ENCODE measurements around the gene VPS16.

Gene VPS16

DNA sequence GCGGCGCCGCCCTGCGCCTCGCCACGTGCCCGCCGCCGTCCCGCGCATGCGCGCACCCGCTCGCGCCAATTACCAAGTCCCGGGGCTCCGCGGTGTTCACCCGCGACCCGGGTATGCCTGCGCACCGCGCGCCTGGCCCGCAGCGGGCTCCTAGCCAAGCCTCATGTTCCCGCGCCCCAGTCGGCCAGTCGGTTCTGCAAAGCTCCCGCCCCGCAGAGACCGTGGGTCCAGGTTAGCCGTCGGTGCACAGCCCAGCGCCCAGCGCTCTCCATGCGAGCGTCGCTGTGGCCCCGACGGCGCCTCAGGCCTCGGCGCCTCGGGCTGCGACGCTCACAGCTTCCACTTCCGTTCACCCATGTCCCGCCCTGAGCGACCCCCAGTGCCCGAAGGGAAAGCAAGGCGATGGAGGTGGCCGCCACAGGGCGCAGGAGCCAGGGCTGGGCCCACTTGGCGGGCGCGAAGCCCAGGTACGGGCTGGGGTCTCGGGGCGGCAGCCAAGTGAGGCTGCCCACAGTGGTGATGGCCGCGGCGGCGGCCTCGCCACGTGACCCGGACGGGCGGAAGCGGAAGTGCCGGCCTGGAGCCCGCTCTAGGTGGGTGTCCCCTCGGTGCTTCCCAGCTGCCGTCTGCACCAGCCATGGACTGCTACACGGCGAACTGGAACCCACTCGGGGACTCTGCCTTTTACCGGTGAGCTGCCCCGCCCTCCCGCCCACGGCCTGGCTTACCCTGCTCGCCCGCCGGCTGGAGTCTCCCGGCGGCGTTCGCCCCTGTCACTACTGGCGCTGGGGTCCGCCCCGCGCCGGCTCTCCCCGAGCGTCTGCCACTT is at the start of gene VPS16, which contains the start of gene PCED1A:
Gene VPS16, plus strand, starts transcription at position 608 of the 829 bp plus-strand sequence. Its CDS starts 30 bp downstream, at position 638.
Gene PCED1A, minus strand, starts transcription at position 518 of the 829 bp plus-strand sequence. CDS start 743 bp downstream, outside the sequence.
- DNase-seq: peak; percentile 88 to 90

DNA sequence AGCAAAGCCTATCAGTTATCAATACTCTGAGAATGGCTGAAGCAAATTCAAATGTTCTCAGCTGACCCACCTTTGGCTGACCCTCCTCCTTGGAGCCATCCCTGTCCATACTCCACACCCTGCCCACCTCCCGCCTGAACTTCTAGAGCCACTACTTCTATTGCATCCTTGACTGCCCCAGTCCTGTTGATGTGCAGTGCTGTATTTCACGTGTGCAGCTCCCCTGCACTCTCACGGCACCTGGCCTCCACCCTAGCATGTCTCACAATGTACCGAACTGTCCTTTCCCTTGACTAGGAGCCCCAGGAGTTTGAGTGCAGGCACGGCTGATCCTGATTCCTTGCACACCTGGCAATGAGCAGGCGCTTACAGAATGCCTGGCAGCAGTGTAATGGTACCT is 47.1 kb upstream of the VPS16 start:
- DNase-seq: no peak

DNA sequence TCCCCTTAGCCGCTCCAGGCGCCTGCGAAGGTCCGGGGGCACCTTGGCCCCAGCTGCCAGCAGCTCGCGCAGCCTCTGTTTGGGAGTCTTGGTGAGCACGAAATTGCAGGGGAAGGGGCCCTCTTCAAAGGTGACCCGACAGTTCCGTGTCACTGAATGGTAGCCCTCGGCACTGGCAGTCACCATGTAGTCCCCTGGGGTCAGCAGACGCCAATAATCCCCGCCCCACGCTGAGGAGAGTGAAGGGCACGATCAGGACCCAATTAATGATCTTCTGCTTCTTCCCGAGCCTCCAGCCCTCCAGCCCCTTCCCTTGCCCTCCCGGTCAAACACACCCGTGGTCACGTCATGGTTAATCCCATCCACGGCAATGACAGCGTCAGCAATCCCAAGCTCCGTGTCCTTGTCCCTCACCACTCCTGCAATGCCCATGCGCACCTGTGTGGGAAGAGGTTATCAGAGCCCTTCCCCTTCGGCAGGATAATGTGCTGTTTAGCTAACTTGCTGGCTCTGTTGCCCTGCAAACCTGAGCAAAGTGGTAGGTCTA is 46.3 kb upstream of the VPS16 start:
- no peak for DNase-seq

DNA sequence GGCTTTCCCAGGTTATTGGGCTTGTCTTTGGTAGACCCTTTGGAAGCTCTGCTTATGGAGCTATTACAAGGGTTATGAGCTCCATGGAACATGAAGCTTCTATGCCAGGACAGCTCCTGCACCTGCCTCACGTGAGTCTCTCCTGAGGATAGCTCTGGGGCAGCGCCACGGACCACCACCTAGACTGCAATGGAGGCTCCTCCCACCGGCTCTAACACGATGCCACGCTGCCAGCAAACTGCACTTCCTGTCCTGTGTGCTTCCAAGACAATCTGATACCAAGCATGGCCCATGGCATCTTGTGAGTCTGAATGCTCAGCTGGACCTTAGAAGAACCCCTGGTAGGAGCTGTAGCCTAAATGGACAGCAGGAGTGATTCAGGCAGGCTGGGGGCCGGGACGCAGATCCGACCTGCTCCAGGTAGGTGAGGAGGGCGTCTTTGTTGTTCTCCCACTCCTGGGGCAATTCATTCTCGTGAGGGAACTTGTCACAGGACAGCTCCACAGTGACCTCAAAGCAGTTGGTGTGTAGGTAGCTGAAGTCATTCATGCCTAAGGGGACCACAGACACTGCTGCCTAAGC is 45.6 kb upstream of the VPS16 start:
- DNase-seq: no peak

DNA sequence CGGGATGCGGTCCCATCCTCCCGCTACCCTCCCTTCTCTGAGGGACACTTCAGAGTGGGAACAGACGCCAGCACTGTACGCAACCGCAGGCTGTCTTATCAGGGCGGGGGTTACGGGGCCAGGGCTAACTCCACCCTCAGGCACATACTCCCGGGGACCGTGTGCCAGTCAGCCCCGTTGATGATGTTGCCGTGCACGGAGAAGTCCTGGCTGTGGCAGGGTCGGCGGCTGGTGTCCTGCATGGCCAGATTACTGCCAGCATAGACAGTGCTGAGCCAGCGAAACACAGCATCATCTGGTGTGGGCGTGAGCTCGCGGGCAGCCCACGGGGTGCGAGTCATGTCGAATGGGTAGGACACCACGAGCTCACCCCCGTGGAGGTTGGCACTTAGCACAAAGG is 45.1 kb upstream of the VPS16 start:
- no peak for DNase-seq

DNA sequence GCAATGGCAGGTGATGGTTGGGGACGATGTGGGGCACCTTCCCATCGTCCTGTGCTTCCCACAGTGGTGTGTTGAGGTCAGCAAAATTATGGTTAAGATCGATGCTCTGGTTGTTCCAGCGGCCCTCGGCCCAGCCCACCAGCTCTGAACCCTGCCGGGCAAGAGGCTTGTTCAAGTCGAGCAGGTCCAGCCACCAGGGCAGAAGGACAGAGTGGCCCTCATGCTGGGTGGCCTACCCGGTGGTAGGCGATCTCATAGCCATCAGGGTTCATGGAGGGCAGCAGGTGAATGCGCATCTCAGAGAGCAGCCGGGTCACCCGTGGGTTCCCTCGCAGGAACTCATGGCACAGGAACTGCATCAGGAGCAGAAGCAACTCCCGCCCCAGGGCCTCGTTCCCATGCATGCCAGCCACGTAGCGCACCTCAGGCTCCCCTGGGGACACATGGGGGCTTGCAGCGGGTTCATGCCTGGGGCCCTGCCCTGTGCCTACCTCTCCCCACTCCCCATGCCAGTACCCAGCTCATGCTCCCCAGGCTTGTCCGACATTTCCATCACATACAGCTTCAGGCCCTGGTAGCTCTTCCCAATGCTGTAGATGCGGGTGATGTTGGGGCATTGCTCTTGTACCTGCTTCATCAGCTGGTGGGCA is 44.4 kb upstream of the VPS16 start:
- DNase-seq: no peak

DNA sequence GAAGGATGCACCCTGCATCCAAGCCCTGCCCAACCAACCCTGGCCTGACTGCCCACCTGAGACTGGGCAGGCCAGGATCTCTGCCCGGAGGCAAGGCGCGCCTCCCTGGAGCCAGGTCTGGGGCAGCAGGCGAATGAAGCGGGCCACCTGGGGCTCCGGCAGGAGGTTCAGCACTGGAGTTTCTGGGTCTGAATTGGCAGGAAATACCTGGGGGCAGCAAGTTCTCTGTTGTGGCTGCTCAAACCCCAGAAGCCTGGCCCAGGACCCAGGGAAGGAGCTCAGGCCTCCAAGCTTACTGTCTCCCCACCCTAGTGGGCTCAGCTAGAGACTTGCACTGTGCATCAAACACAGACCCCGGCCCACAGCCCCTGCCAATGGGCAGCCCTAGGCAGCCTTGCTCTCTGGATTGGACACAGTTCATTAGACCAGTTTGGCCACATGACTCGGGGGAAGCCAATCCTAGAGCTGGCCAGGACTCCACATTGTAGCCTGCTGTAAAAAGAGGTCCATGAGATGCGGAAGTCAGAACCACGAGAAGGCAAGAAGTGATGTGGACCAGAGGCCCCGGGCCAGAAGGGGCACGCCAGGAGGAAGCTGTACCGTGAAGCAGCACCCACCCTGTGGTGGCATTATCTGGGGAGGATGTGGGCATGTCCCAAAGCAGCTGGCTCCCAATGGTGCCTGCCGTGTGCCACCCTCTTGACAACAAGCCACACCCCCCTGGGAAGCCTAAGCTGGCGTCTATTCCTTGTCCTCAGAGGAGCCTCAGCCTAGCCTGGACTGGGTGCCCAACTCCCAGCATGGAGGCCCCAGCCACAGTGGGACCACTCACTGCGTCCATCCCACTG is 43.2 kb upstream of the VPS16 start:
- no peak for DNase-seq

DNA sequence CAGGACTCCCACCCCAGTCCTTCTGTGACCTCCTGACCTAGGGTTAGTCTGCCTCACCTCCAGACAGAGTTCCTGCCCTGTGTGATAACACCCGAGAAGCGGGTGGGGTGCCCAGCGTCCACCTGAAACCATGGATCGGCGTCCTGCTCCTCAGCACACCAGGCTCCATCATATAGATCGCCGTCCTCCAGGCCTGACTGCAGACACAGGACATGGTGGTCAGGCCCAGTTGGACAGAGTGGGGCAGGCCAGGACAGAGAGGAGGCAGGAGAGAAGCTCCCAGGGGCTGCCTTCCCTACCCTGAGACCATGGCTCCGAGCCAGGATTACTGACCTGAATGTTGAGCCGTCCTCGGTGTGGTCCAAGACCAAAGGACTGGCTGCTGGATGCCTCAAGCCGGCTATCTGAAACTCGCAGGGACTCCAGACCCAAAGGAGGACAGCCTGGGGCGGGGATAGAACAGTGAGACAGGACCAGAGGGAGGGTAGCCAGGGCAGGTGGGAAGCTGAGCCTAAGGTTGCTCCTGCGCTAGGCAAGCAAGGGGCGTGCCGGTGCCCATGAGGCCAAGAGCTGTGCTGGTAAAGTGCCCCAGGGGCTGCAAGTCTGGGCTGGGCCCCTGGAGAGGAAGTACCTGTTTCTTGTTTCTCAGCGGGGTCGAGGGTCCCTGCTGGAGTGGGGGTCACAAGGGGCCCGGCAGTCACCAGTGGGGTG is 42.3 kb upstream of the VPS16 start:
- no peak for DNase-seq

DNA sequence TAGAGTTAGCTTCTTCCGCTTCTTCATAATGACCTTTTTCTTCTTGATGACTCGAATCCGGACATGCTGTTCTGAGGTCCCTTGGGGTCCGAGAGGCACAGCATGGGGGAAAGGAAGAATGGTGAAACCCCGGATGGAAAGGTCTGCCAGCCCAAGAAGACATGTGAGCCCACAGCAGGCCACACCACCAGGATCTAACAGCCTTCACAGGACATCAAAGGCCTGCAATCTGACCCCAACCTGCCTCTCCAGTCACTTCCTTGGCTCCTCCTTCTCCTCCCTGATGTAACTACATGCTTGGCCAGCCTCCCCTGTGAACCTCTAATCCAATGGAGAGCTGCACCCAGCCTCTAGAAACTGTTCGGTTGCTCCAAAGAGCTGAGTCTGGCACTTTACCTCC is 41.7 kb upstream of the VPS16 start:
- no peak for DNase-seq

DNA sequence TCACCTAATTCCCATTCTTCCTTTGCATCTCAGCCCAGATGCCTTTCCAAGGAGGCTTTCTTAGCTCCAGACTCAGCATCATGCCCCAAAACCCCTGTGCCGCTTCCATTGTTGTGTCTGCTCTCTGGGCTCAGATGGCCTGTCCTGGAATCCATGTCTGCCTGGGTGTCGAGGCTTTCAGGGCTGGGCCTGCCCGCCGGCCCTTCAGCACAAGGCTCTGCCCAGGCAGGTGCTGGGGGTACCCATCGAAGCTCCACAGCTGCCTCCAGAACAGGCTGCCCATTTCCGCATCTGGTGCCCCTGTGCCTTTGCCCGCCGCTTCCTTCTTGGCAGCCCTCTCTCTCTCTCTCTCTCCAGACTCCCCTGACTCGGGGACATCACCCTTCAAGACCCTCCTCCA is 41.3 kb upstream of the VPS16 start:
- peak in 1 of 2 experiments; percentile 11 for DNase-seq

DNA sequence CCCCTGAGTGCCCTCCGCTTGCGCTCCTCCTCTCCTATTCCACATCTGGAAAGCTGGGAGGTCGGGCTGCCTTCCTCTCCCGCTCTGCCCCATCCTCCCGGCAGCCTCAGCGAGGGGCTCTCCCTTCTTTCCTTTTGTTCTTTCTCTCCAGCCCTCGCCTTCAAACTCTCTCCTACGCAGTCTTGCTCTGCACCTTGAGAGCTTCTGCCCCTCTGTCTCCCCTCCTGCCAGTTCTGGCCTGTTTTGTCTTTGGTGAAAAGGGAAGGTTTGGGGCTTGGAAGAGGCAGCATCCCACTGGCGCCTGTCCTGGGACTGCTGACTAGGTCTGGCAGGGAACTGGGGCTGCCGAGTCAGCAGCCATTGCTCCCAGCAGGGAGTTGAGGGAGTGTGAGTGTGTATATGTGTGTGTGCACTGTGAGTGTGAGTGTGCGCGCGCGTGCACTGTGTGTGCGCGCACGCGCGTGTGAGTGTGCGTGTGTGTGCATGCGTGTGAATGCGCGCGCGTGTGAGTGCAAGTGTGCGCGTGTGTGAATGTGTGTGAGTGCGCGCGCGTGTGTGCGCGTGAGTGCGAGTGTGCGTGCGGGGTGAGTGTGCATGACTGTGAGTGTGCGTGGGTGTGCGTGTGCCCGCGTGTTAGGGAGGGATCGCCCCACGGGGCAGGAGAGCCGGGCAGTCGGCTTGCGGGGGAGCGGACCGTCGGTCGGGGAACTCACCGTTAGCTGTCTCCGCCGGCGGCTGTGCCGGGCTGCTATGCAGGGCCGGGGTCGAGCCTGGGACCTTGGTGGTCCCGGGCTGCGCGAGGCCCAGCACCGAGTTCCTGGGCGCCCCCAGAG is 40.6 kb upstream of the VPS16 start:
- DNase-seq: peak; percentile 24 to 25

DNA sequence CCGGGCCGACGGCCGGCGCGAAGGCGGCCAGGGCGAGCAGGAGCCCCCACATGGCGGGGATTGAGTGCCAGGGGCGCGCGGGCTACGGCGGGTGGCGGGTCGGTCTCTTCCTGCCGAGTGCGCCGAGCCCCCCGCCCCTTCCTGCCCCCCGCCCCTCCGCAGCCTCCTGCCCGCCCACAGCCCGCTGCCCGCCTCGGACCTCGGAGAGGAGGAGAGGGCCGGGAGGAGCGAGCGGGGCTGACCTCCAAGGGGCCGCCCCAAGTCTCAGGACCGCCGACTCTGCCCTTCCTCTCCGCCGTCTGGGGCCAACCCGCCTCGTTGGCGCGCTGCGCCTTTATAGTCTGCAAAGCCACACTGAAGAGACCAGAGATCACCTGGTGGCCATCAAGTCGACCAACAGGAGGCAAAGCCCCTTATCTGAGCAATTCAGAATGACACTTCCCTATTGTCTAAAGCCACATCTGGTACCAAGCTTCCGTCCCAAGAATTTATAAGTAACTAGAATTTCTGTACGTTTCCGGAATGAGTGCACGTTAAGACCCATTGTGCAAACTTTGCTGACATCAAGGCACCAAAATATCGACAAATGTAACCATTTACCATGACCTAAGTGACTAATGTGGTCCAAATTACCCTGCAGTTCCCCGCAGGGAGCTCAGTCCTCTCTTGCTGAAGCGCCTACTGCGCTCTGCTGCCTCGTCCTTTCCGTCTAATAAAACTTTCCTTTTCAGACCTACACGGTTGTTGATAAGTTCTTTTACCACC is 39.8 kb upstream of the VPS16 start, which contains the start of gene CPXM1:
Gene CPXM1, minus strand, starts transcription at position 107 of the 765 bp plus-strand sequence. Its CDS starts 55 bp downstream, at position 52.
- peak in 1 of 2 experiments; percentile 37 for DNase-seq

DNA sequence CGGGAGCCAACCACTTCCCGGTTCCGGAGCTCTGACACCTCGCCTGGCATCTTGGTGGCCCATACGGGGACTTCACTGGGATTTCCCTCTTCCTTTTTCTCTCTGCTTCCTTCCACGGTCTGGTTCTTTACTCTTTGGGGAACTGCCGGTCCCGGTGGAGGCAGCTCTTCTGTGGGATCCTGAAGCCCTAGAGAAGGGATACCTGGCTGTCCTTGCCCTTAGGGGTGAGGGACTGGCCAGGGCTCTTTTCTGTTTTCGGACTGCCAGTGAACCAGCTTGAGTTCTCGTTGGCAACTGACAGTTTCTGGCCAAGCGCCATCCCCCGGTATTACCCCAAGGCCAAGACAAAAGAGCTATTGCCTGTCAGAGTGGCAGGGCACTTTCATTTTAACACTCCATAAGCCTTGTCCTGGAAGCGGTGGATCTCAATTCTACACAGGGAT is 39.2 kb upstream of the VPS16 start:
- no peak for DNase-seq

DNA sequence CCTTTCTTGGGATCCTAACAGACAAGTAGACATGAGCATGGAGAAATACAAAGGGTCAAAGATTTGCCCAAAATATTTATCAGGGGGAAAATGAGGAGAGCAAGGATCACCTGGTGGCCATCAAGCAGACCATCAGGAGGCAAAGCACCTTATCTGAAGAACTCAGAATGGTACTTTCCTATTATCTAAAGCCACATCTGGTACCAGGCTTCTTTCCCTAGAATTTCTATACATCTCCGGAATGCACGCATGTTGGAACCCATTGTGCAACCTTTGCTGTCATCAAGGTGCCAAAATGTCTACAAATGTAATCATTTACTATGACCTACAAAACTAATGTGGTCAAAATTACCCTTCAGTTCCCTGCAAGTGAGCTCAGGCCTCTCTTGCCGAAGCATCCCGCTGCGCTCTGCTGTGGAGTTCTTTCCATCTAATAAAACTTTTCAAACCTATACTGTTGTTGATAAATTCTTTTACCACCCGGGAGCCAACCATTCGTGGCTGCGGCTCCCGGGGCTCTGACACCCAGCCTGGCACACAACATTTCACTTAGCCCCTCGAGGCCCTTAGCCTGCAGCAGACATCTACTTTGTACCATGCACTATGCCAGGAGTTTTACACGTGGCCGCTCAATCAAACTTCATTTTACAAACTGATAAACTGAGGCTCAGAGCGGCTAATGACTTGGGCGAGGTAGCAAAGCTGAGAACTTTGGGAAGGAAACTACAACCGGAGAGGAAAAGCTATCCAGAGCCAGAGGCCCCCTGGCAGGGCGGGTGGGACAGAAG is 36.3 kb upstream of the VPS16 start:
- DNase-seq: no peak

DNA sequence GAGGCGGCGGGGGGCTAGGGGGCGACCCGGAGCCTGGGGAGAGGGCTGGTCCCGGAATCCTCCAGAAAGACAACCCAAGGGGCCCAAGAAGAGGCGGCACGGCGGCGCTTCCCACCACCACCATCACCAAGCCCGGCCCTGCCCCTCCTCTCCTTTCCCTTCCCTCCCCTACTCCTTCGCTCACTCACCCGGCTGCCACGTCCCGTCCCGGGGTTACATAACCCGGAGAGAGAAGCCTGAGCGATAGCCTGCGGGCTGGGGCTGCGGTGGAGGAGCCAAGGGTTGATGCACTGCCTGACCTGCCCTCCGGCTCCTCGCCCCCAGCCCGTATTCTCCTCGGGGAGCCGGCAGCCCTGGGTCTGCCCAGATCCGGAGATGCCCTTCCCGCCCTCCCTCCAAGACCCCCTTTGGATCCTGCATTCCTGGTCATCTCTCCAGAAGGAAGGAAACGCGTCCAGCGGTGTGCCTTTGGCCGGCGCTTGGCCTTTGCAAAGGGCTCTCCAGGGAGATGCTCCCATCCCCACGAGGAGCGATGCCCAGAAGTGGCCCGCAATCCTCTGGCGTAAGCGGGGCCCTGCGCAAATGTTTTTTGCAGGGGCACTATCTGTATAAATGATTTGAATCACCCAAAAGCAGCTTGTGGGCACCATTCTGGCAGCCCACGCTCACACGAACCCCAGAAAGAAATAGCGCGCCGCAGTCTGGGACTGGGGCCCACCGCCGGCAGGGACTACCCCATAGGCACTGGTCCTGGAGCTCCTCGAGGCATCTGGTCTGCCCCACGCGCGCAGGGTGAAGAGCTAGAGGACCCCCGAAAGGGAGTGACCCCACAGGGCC is 35.5 kb upstream of the VPS16 start:
- DNase-seq: no peak

DNA sequence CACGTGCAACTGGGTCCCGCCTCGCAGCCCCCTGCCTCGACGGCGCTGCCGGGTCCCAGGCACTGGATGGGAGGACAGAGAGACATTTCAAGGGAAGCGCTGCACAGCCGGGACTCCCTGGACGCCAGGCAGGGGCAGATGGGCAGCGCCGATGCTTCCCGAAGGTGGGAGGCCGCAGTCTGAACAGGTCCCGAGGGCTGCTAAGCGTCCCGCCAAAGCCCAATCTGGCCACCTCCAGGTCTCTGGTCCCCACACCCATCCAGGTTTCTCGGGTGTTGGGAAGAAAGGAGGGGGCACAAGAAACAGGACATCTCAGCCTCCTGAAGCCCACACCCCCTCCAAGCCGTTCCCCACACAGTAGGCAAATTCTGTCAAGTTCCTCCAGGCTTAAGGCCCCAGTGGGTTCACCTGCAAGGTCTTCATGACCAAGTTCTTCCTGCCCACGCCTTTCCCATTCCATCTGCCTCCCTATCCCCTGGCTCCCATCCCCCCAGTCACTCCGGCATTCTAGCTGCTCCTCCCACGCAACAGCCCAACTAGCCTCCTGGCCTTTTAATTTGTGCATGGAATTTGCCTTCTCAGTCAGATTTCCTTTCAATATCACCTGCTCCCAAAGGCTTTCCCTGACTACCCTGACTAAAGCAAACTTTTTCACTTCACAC is 34.7 kb upstream of the VPS16 start:
- no peak for DNase-seq

DNA sequence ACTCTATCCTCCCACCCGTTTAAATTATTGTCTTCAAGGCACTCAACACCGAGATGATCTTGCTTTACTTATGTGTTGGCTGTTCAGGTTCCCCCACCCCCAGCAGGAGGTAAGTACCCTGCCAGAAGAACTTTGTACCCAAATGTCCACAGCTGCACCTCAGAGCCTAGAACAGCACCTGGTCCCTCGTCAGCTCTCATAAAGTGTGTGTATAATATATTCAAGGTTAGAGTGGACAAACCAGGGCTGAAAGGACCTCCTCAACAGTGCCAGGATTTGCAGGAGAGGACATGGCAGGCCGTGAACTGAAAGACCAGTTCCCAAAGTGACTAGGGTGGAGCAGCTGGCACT is 34.2 kb upstream of the VPS16 start:
- DNase-seq: no peak

DNA sequence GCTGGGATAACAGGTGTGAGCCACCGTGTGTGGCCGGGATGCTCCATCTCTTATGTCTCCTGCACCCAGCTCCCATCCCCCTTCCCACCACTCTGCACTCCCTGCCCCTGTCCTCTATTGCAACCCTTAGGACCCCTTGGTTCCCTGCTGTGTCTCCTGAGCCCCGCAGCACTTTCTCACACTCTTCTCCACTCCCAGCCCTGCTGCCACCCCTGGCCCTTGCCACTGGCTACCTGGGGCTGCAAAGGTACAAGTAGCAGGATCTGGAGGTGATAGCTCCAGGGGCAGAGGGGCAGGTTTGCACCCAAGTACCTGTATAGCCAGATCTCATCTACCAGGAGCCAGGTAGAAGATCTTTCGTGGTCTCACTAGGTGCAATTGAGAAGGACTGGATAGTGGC is 33.5 kb upstream of the VPS16 start:
- no peak for DNase-seq
